NOMO-1 treated with DMSO at 0.1 percent for 48 hours (cell line): ENCODE measurements around the gene PIK3R1.

ENCODE experiments used
- DNase-seq: peaks from one replicate; lab custom pipeline; 2025; ENCODE audit not compliant: unreplicated experiment; lab: John Stamatoyannopoulos, UW

PIK3R1 gene

GRCh38 chr5:68319706-68320412 lies 104.3 kb downstream of the PIK3R1 start:
- no peak for DNase-seq

DNA sequence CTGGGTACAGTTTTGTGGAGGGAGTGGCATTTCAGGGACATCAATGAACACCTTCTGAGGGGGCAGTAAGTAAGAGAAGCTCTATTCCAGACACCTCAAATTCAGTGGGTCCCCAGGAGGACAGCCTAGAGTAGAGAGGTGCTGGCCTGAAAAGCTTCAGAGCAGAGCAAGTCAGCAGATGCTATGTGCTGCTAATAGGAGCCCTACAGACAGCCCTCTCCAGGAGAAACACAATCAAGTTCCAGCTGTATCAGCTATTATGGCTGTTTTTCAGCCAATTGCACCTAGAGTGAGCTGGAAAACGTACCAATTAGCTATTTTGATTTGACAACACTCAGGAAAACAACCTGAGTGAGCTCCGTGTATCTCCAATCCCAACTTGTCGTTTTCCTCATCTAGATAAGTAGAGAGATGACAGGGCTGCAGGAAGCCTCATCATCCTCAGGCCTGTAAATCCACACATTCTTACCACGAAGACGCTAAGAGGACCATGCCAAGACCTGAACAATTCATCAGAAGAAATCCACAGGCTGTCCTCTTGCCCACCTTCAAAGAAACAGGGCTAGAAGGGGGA lies 104.9 kb downstream of the PIK3R1 start:
- DNase-seq: no peak

DNA sequence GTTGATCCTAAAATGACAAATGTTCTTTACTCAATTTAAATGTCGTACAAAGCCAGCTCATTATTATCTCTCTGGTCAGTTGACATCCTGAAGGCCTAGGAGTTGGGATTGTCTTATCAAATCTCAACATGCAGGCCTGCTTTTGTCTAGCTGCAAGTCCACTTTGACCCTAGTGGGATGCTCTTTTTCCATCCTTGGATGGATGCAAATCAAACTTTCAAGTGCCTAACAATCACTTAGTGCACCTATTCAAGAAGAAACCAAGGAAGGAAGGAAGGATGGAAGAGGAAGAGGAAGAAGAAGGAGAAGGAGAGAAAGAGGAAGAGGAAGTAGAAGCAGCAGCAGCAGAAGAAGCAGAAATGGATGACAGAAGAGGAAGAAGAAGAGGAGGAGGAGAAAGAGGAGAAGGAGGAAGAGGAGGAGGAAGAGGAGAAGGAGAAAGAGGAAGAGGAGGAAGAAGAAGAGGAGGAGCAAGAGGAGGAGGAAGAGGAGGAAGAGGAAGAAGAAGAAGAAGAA lies 109.6 kb downstream of the PIK3R1 start:
- DNase-seq: peak; percentile 34

DNA sequence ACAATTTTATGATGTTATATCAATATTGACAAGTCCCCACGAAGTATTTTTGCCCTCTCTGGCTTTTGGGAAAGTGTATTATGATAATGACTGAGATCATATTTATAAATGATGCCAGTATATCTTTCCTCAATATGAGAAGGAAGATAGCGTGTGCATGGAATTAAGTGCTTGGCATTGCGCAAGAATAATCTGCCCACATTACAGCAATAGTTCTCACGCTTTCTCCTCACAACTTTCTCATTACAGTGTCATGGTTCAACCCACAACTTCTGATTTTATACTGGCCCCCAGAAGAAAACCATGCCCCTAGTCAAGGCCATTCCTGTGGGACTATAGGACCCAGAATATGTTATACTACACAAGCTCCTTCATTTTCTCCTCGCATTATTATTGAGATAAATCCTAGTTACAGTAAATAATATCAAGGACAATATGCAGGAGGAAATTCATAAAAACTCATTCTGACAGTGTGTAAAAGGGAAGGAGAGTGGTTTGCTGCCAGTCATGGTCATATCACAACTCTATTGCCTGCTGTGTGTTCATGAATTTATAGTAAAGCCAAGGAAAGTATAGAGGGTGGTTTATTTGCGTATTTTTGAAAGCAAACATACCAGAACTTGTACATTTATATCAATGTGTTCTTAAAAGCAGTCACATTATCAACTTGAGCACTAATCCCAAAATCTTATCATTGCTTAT lies 114.1 kb downstream of the PIK3R1 start:
- DNase-seq: peak; percentile 66

GRCh38 chr5:68330574-68330973 lies 115.0 kb downstream of the PIK3R1 start:
- DNase-seq: no peak

DNA sequence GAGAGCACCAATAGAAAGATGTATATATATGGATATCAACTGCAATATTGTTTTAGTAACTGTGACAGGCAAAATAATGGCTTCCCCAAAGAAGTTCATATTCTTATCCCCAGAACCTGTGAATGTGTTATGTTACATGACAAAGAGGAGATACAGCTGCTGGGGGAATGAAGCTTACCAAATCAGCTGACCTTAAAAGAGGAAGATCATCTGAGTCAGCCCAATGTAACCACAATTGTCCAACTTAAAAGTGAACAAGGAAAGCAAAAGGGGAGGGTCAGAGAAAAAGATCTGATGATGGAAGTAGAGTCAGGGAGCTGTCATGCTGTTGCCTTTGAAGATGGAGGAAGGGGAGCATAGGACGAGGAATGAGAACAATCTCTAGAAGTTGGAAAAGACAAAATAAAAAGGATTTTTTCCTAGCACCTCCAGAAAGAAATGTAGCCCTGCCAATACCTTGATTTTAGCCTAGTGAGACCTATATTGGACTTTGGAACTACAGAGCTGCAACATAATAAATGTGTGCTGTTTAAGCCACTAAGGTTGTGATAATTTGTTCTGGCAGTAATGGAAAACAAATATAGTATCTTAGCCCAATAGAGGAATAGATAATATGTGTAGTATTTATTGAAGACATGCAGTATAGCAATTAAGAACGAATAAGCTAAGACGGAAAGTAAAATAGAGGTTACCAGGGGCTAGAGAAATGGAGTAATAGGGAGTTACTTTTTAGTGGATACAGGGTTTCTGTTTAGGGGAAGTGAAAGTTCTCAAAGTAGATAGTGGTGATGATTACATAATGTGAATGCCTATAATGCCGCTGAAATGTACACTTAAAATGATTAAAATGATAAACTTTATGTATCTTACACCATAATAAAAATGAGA lies 115.9 kb downstream of the PIK3R1 start:
- peak; percentile 95 for DNase-seq

DNA sequence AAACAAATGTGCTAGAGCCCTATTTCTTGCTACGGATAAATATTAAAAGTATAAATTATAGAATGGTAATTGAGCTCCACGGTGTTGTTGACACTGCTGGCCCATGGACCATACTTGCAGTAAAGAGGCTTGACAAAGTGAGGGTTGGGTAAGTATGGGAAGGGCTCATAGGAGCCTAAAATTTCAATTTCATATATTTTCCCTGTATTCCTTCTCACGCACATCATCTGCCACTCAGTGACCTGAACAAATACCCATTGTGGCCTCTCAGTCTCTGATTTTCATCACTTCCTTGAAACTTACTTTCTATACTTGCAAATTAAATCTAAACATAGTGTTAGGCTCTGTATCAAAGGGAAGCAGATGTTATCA lies 116.5 kb downstream of the PIK3R1 start:
- peak; percentile 55 for DNase-seq

- DNase-seq: peak; percentile 44
These were observed 117.0 kb downstream of the PIK3R1 start for GRCh38 chr5:68332556-68332955.

DNA sequence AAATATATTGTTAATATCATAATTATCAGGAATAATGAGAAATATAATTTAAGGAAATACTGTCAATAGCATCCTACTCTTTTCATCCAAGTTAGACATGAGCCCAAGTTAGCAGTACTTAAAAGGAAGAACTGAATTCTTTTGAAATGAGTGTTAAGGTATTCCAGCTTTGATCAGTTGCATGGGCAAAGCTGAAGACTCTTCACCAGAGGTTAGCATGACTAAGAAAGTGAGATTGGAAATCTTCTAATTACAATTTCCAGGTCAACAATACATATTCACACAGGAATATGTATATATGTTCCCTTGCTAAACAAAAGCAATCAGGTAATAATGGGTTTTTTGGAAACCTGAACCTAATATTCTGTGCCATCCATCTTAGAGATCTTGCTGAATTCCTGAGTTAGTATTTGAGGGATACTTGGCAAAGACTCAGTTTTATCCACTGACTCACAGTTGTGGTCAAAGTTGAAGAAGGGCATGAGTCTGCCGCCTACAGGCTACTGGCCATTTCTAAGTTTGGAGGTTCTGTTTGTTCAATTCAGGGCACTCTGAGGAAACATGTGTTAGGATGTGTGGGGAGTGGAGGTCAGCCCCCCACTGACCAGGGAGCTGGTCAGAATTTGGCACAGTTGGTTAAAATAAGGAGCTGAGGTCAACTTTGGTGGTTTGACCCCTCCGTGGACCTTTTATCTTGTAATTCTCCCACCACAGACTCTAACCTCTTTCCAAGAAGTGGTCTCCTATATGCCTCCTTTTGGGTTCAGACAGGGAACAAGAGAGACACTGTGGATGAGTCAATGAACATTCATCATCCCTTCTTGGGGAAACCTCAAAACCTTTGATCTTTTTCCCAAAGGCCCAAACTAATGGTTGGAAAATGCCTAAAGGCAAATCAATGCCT lies 118.3 kb downstream of the PIK3R1 start:
- no peak for DNase-seq

GRCh38 chr5:68334553-68334886 lies 119.0 kb downstream of the PIK3R1 start:
- DNase-seq: no peak

- no peak for DNase-seq
These were observed 119.5 kb downstream of the PIK3R1 start for GRCh38 chr5:68335075-68335474.

DNA sequence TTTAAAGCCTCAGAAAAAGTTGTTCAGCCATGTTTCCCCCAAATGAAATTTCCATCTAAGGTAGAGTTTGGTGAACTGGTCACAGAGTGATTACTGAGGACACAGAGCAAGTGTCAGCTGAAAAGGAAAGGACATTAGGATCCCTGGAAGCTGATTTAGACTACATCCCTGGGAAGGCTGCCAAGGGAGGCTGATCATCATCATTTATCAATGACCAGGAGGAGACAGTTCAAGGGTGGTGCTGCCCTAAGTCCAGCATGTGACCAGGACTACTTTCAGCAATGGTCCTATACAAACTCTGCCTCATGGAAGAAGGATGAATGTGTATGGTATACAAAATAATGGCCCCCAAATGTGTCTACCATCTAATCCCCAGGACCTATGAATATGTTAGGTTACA lies 120.6 kb downstream of the PIK3R1 start:
- DNase-seq: no peak

- DNase-seq: no peak
These were observed 121.7 kb downstream of the PIK3R1 start for GRCh38 chr5:68337235-68337634.

DNA sequence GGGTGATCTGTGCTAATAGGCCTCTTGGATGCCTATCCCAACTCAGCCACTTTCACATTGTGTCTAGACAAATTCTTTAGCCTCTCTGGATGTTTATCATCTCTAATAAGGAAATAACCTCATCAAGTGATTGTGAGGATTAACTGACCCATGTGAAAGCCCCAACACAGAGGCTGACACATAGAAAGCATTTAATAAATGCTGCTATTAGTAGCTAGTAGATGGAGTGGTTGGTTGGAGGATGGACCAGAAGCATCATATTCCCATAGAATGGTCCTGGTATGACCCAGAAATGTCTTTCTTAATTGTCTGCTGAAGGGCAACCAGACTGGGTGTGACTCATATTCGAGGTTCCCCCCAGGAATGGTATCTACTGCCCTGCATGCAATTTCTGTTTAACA lies 124.4 kb downstream of the PIK3R1 start:
- DNase-seq: no peak

DNA sequence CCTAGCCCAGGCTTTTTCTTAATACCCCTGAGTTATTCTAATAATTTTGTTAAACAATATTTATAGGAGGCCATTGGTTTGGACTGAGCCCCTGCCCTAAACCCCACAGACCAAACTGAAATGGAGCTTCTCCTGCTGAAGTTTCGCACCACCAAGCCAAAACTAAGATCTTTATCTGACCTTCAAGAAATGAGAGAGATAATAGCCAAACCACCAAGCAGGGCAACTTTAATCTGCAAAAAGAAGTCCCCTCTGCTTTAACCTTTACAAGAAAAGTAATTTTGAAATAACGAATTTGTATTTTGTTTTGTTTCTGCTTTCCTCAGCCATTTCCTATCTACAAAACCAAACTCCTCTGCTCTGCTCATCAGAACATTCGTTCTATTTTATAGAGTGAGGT lies 125.5 kb downstream of the PIK3R1 start:
- no peak for DNase-seq

- no peak for DNase-seq
These were observed 127.1 kb downstream of the PIK3R1 start for GRCh38 chr5:68342693-68343092.

GRCh38 chr5:68343421-68343826 lies 127.9 kb downstream of the PIK3R1 start:
- no peak for DNase-seq

DNA sequence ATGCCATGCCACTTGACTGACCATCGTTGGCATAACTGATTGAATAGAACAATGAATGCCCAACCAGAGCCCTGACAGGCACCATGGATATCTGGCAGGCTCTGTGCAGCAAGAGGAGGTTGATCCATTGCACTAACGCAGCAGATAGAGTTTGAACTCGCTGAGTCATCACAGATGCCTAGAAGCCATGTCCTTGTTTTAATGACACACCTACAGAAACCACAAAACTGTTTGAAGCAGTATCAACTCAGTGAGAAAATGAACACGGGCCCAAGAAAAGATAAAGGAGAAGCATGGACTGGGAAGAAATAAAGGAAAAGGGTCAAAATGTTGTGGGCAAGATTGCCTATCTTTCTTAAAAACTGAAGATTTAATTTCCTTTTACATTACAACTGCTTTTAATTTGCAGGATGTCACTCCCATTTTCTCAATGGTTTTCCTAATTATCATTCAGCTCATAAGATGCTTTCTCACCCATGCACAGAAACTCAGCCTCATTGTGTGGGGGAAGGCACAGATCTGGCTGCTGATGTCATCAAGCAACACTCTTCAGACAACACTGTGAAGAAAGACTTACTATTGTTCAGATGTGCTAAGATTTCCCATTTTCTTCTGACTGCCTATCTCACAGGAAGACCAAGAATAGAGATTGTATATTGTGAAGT lies 129.0 kb downstream of the PIK3R1 start:
- DNase-seq: peak; percentile 22

DNA sequence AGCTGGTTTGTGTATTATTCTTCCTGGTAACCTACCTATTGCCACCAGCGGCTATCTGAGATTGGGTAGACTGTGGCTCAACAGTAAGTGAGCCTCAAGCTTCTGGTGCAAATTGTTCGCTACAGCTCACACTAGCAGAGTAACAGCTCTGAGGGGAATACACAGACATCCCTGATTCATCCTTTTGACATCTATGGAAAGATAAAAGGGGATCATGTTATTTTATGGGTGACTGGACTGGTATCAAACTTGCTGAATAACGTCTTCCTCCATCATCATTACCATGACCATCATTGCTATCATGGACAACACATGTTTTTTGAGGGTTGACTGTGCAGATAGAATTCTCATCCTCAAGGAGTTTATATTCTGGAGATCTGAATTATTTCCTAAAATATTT lies 129.6 kb downstream of the PIK3R1 start:
- DNase-seq: no peak

DNA sequence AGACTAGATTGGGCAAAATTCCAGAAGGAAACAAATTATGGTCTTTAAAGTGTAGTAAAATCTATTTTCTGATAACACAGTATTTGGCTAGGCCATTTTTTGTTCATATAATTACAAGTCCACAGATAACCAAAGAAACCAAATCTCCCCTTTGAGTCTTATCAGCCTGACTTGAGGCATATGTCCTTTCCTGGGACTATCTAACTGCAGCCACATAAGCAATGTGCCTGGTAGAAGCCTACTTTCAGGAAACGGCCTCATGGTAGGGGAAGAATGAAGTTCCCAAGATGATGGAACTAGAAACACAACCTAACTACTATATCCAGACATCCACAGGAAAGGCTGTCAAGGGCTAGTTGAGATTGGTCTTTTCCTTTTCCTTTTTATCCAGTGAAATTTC lies 130.0 kb downstream of the PIK3R1 start:
- no peak for DNase-seq
